CD4-positive, CD25-positive, alpha-beta regulatory T cell (primary cell): ENCODE data around the gene ADAMTSL5. TPM values are rescaled to one million over a fixed set of nuclear protein-coding genes. Genes with fewer than 3 reads are reported as not detected.
"Not testable (repeated sequence)": the region's sequence is repeated elsewhere in the genome, so short reads cannot be mapped to it uniquely, and the experiment has no call there.

ENCODE experiments used
- ATAC-seq, 2 donors: fragments of 150-1000 bp; cut with Tn5 transposase; one replicate each; pipeline ENCODE4 v1.10.0; 2021; ENCODE audit warnings: low read depth in 2 of 2, moderate number of reproducible peaks in 2 of 2, moderate library complexity in 1 of 2
- DNase-seq, 3 donors: peaks; one replicate each; pipeline versions ENCODE4 v3.0.0 to v3.0.0-alpha.2; 2012 to 2022; ENCODE audit warnings: mixed read lengths in 1 of 3
- H3K27ac ChIP-seq: one replicate; pipeline ENCODE4 v1.7.0; 2013; ENCODE audit warnings: mild to moderate bottlenecking, low read length; ENCODE audit not compliant: insufficient read depth, poor library complexity, severe bottlenecking
- H3K27me3 ChIP-seq: one replicate; pipeline ENCODE4 v1.7.0; 2013; ENCODE audit warnings: low read length; ENCODE audit not compliant: control insufficient read depth, insufficient read depth
- H3K36me3 ChIP-seq: one replicate; pipeline ENCODE4 v1.7.0; 2013; ENCODE audit warnings: mild to moderate bottlenecking, low read length, moderate library complexity; ENCODE audit not compliant: control insufficient read depth, insufficient read depth
- H3K4me1 ChIP-seq: 2 replicates; pipeline ENCODE4 v1.7.0; 2013; ENCODE audit warnings: mild to moderate bottlenecking, low read length; ENCODE audit not compliant: insufficient read depth, control insufficient read depth, poor library complexity, severe bottlenecking
- H3K4me3 ChIP-seq: one replicate; pipeline ENCODE4 v1.7.0; 2013; ENCODE audit warnings: low read depth, mild to moderate bottlenecking, low read length, moderate library complexity
- H3K9me3 ChIP-seq, 2 experiments: 1 replicate in 1 of 2; 2 replicates in 1 of 2; pipeline ENCODE4 v1.7.0; 2013; ENCODE audit warnings: low read length in 2 of 2, mild to moderate bottlenecking in 1 of 2, moderate library complexity in 1 of 2; ENCODE audit not compliant: control insufficient read depth in 2 of 2
- H3K27ac Mint-ChIP-seq, 3 donors: one replicate each; pipeline ENCODE4 v1.8.0; 2020 to 2022; ENCODE audit warnings: mild to moderate bottlenecking in 3 of 3, mixed read lengths in 3 of 3, moderate library complexity in 2 of 3
- H3K27me3 Mint-ChIP-seq: one replicate; pipeline ENCODE4 v1.8.0; 2022; ENCODE audit warnings: mild to moderate bottlenecking, mixed read lengths
- H3K36me3 Mint-ChIP-seq: one replicate; pipeline ENCODE4 v1.8.0; 2020; ENCODE audit warnings: mixed read lengths
- H3K4me1 Mint-ChIP-seq, 4 donors: one replicate each; pipeline ENCODE4 v1.8.0; 2020 to 2022; ENCODE audit warnings: mixed read lengths in 4 of 4, mild to moderate bottlenecking in 1 of 4
- H3K4me3 Mint-ChIP-seq, 4 donors: one replicate each; pipeline ENCODE4 v1.8.0; 2020 to 2022; ENCODE audit warnings: mild to moderate bottlenecking in 4 of 4, mixed read lengths in 4 of 4, moderate library complexity in 3 of 4
- H3K9me3 Mint-ChIP-seq, 7 donors: one replicate each; pipeline ENCODE4 v1.8.0; 2020 to 2022; ENCODE audit warnings: mixed read lengths in 7 of 7, mild to moderate bottlenecking in 3 of 7, moderate library complexity in 2 of 7
- polyA plus RNA-seq, 4 donors: library from polyadenylated mRNA; unstranded; fragments of 300-500 nt; fragmentation: Illumina TruSeq; gene quantifications; one replicate each; pipeline ENCODE4 v1.2.3, GENCODE V29; 2021
- total RNA-seq: library from RNA; stranded (reverse); gene quantifications from one replicate; pipeline ENCODE4 v1.2.3, GENCODE V29; 2022

ADAMTSL5 gene
- total and polyA plus RNA-seq, 5 donors from 2014 or later, result 0.29 to 3.3 (median 2.1) TPM

DNA sequence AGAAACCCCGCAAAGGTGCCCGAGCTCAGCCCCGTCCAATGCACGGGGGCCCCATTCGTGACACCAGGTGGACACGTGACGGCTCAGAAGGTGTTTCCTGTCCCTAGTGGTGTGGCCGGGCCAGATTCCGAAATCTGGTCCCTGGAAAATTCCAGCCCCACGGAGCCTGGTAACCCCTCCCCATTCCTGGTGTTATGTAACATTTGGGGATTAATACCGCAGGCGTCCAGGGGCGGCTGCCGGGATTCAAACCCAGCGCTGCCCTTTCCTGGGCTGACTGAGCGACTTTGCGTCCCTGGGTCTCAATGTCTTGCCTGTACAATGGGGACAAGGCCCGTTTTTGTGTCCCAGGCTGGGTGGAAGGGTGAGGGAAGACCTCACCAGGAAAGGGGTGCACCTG lies 10.0 kb upstream of the ADAMTSL5 start:
- Mint-ChIP-seq H3K27me3 (peaks cover 31% of the 10 kb centered on the region), H3K4me3 (no peak overlapping the region), H3K4me1 (peaks cover 0 to 12% (median 3%) of the 10 kb centered on the region in 4 donors), H3K9me3 (peaks cover 0 to 3% (median 0%) of the 10 kb centered on the region in 7 donors), H3K27ac (no peak overlapping the region), H3K36me3 (no peaks in the 10 kb centered on the region)
- Histone ChIP-seq H3K9me3 (no peaks in the 10 kb centered on the region), H3K4me3 (no peak overlapping the region), H3K4me1 (no peaks in the 10 kb centered on the region), H3K27ac (no peak overlapping the region), H3K27me3 (peaks cover 6% of the 10 kb centered on the region), H3K36me3 (no peaks in the 10 kb centered on the region)
- no peak for ATAC-seq
- no peak for DNase-seq

DNA sequence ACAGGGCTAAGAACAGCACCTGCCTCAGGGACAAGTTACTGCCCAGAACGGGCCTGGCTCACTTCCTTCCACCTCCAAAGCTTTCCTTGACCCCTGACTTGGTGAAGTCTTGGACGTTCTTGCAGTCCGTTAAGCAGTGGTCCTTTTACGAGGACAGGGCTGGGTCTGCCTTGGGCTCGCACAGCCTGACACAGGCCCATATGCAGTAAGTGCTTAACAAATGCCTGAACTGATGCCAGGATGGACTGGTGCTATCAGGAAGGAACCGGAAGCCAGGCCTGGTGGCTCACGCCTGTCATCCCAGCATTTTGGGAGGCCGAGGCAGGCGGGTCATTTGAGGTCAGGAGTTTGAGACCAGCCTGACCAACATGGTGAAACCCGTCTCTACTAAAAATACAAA lies 9.2 kb upstream of the ADAMTSL5 start:
- peaks cover 0 to 12% (median 3%) of the 10 kb centered on the region in 4 donors for H3K4me1 Mint-ChIP-seq
- peaks cover 31% of the 10 kb centered on the region for H3K27me3 Mint-ChIP-seq
- peaks cover 0 to 3% (median 0%) of the 10 kb centered on the region in 7 donors for H3K9me3 Mint-ChIP-seq
- no peaks in the 10 kb centered on the region for H3K36me3 Mint-ChIP-seq
- H3K36me3 ChIP-seq, result no peaks in the 10 kb centered on the region
- H3K9me3 ChIP-seq, result no peaks in the 10 kb centered on the region
- H3K27ac ChIP-seq, result no peak overlapping the region
- no peak overlapping the region for H3K4me3 ChIP-seq
- DNase-seq (no peak), ATAC-seq (no peak)
- peaks cover 6% of the 10 kb centered on the region for H3K27me3 ChIP-seq
- no peak overlapping the region for H3K27ac Mint-ChIP-seq
- H3K4me3 Mint-ChIP-seq, result no peak overlapping the region
- H3K4me1 ChIP-seq, result no peaks in the 10 kb centered on the region

DNA sequence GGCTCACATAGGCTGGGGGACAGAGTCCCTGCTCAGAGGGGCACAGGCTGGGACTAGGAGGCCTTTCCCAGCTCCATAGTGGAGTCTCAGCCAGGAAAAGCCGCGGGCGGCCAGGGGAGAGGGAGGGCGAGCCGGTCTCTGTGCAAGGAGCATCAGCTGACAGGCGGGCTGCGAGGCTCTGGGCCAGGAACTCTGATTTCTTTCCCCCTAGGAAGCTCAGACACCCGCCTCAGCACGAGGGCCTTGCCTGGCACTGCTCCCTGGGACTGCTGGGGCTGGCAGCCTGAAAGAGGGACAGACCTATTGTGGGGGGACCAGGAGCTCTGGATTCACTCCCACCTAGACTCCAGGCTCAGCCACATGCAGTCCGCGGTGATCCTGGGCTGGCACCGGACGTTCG lies 8.8 kb upstream of the ADAMTSL5 start:
- no peak overlapping the region for H3K4me3 Mint-ChIP-seq
- ATAC-seq (no peak), DNase-seq (no peak)
- no peaks in the 10 kb centered on the region for H3K36me3 Mint-ChIP-seq
- H3K4me1 Mint-ChIP-seq, result peaks cover 0 to 12% (median 3%) of the 10 kb centered on the region in 4 donors
- Histone ChIP-seq H3K36me3 (no peaks in the 10 kb centered on the region), H3K9me3 (no peaks in the 10 kb centered on the region), H3K4me3 (no peak overlapping the region), H3K27ac (no peak overlapping the region), H3K4me1 (no peaks in the 10 kb centered on the region), H3K27me3 (peaks cover 6% of the 10 kb centered on the region)
- H3K9me3 Mint-ChIP-seq, result peaks cover 0 to 4% (median 0%) of the 10 kb centered on the region in 7 donors
- H3K27ac Mint-ChIP-seq, result no peak overlapping the region
- peaks cover 31% of the 10 kb centered on the region for H3K27me3 Mint-ChIP-seq

DNA sequence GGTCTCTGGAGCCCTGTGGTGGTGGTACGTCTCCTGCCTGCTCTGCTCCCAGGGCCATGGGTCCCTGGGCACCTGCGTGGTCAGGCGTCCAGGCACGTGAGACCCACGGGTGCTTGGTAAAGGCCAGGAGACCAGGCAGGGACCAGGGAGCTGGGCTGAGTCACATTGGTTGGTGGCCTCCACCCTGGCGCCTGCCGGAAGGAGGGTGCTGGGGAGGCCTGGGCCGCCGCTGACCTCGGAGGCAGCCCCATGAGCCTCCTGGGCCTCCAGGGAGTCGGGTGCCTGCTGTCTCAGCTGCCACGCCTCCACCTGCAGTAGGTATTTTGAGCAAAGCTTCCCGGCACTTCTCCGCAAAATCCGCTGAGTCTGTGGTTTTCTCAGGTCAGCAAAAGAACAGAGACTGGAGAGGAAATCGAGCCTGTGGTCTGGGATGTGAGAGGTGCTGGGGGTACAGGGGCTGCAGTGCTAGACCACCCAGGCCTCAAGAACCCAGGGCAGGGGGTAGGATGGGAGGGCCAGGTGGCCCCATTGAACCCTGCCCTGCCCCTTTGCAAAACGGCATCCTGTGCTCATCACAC lies 7.5 kb upstream of the ADAMTSL5 start:
- no peak overlapping the region for H3K4me3 Mint-ChIP-seq
- Histone ChIP-seq H3K36me3 (no peaks in the 10 kb centered on the region), H3K4me3 (no peak overlapping the region), H3K9me3 (no peaks in the 10 kb centered on the region), H3K27ac (no peak overlapping the region), H3K27me3 (peaks cover 6% of the 10 kb centered on the region), H3K4me1 (no peaks in the 10 kb centered on the region)
- peaks cover 0 to 7% (median 3%) of the 10 kb centered on the region in 4 donors for H3K4me1 Mint-ChIP-seq
- H3K36me3 Mint-ChIP-seq, result no peaks in the 10 kb centered on the region
- ATAC-seq (no peak), DNase-seq (no peak)
- H3K27ac Mint-ChIP-seq, result no peak overlapping the region
- H3K27me3 Mint-ChIP-seq, result peaks cover 23% of the 10 kb centered on the region
- peaks cover 0 to 4% (median 0%) of the 10 kb centered on the region in 7 donors for H3K9me3 Mint-ChIP-seq

DNA sequence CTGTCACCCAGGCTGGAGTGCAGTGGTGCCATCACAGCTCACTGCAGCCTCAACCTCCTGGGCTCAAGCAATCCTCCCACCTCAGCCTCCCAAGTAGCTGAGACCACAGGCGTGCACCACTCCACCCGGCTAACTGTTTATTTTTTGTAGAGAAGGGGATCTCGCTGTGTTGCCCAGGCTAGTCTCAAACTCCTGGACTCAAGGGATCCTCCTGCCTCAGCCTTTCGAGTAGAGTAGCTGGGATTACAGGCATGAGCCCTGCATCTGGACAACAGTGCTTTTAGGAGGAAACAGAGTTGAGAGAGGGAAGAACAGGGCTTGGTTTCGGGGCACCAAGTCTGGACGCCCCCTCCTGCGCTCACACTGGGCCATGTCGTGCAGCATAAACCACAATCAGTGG lies 7.0 kb upstream of the ADAMTSL5 start:
- H3K4me3 ChIP-seq, H3K27me3 ChIP-seq, H3K9me3 Mint-ChIP-seq, ATAC-seq, H3K4me1 ChIP-seq, H3K9me3 ChIP-seq, H3K36me3 Mint-ChIP-seq, H3K27ac ChIP-seq, DNase-seq, H3K4me1 Mint-ChIP-seq, H3K36me3 ChIP-seq, H3K4me3 Mint-ChIP-seq, H3K27ac Mint-ChIP-seq: not testable (repeated sequence)
- H3K27me3 Mint-ChIP-seq, result peaks cover 23% of the 10 kb centered on the region

DNA sequence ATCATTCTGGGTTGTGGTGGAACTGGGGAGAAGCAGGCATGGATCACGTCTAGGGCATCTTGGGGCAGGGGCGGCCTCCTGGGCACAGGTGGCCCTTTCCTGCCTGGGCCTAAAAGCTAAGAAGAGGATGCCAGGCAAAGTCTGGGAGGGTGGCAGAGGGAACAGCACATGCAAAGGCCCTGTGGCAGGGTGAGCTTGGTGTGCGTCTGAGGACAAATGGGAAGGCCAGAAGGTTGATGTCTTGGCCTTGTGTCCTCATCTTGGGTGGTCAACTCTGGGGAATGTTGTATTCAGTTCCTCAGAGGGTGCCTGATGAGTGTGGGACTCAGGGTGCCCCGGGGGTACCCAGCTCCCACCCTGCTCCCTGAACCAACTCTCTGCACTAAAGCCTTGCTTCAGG lies 5.7 kb upstream of the ADAMTSL5 start:
- H3K36me3 Mint-ChIP-seq, result no peaks in the 10 kb centered on the region
- no peaks in the 10 kb centered on the region for H3K9me3 ChIP-seq
- no peaks in the 10 kb centered on the region for H3K36me3 ChIP-seq
- H3K27ac ChIP-seq, result no peak overlapping the region
- no peaks in the 10 kb centered on the region for H3K27me3 ChIP-seq
- H3K27me3 Mint-ChIP-seq, result peaks cover 17% of the 10 kb centered on the region
- peaks cover 0 to 3% (median under 1%) of the 10 kb centered on the region in 4 donors for H3K4me1 Mint-ChIP-seq
- peaks cover 0 to 1% (median 0%) of the 10 kb centered on the region in 7 donors for H3K9me3 Mint-ChIP-seq
- H3K4me1 ChIP-seq, result peaks cover 5% of the 10 kb centered on the region
- no peak overlapping the region for H3K27ac Mint-ChIP-seq
- ATAC-seq (no peak), DNase-seq (no peak)
- H3K4me3 ChIP-seq, result no peak overlapping the region
- no peak overlapping the region for H3K4me3 Mint-ChIP-seq

DNA sequence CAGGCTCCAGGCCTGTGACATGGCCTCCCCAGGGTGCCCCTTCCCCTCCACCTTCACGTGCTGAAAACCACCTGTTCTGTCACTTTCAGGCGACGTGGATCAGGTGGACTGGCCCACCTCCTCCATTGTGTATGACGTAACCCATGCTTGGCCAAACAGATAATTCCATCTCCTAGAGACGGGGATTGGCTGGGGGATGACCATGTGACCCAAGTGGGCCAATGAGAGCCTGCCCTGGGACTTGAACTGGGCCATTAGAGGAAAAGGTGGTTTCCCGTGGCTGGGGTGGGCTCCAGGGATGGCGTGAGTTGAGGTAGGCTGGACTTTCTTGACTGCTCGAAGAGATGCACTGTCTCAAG lies 3.6 kb upstream of the ADAMTSL5 start:
- H3K36me3 ChIP-seq, result no peaks in the 10 kb centered on the region
- peaks cover 0 to 9% (median 3%) of the 10 kb centered on the region in 4 donors for H3K4me1 Mint-ChIP-seq
- no peaks in the 10 kb centered on the region for H3K27me3 ChIP-seq
- peaks cover 17% of the 10 kb centered on the region for H3K4me1 ChIP-seq
- no peak overlapping the region for H3K4me3 Mint-ChIP-seq
- H3K9me3 Mint-ChIP-seq, result peaks cover 0 to 1% (median 0%) of the 10 kb centered on the region in 7 donors
- no peak overlapping the region for H3K27ac Mint-ChIP-seq
- no peak for ATAC-seq
- no peaks in the 10 kb centered on the region for H3K9me3 ChIP-seq
- DNase-seq, result no peak
- H3K36me3 Mint-ChIP-seq, result no peaks in the 10 kb centered on the region
- H3K27me3 Mint-ChIP-seq, result peaks cover 9% of the 10 kb centered on the region
- H3K27ac ChIP-seq, result no peak overlapping the region
- H3K4me3 ChIP-seq, result no peak overlapping the region

DNA sequence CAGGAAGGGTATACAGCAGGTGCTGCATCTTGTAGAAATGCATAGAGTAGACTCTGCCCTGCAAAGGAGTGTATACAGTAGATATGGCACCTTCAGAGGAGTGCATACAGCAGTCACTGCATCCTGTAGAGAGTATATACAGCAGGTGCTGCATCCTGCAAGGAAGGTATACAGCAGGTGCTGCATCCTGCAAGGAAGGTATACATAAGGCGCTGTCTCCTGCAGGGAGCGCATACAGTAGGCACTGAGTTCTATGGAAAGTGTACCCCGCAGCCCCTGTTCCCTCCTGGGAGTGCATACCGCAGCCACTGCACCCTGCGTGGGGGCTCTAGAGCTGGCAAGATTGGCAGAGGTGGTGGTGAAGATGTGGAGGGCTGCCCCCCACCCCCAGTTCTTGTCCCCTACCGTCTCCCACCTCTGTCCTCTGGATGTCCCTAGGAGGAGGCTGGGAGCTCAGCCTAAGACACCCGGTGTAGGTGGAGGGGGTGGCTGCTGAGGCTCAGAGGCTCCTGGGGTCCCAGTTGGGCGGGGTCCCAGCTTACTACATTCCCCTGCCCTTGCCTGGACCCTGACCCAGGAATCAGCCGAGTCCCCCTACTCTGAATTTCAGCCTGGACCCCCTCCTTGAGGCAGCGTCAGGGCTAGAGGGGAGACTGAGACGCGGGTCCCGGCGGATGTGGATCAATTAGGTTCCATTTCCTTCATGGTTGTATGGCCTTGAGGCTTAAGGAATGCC lies 2.3 kb upstream of the ADAMTSL5 start:
- ATAC-seq (no peak), DNase-seq (no peak)
- Histone ChIP-seq H3K9me3 (no peaks in the 10 kb centered on the region), H3K36me3 (no peaks in the 10 kb centered on the region), H3K4me3 (no peak overlapping the region), H3K4me1 (peaks cover 17% of the 10 kb centered on the region), H3K27ac (no peak overlapping the region), H3K27me3 (no peaks in the 10 kb centered on the region)
- H3K9me3 Mint-ChIP-seq, result peaks cover 0 to 1% (median 0%) of the 10 kb centered on the region in 7 donors
- H3K27me3 Mint-ChIP-seq, result peaks cover 8% of the 10 kb centered on the region
- peaks cover 0 to 15% (median 3%) of the 10 kb centered on the region in 4 donors for H3K4me1 Mint-ChIP-seq
- no peak overlapping the region for H3K27ac Mint-ChIP-seq
- peak overlapping the region in 1 of 4 donors; percentile 58 for H3K4me3 Mint-ChIP-seq
- H3K36me3 Mint-ChIP-seq, result no peaks in the 10 kb centered on the region
